HG03025 (cell line): Measurements from ENCODE around the gene MYMK.

Experiments used
- ATAC-seq: cut with Tn5 transposase; IDR thresholded peaks from one replicate; pipeline ENCODE4 v1.9.1; 2021; ENCODE audit warnings: mild to moderate bottlenecking, moderate library complexity; ENCODE audit not compliant: unreplicated experiment, low FRiP score

Gene MYMK

GRCh38 chr9:133536080-133536479, 11.3 kb upstream of the MYMK start:
- ATAC-seq: no peak

DNA sequence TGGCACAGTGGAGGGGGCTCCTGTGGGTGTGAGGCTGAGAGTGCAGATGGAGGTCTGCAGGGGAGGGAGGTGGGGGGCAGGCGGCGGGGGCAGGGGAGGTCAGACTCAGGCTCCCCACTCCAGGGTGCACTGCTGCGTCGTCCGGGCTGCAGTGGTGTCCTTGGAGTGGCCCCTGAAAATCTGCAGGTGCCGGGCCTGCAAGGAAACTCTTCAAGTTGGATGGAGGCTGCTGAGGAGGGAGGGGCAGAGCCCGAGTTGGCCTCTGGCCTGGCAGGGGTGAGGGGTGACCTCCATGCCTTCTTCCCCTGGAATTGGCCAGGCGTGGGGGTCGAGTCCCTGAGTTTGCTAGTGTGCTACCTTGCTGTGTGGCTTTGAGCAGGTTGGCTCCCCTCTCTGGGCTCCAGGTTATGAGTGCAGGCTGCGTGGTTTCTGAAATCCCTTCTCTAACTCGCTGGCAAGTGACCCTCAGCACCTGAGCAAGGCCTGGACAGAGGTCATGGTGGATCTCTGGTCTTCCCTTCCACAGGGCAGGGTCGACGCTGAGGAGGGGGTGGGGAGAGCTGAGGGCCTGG, 10.6 kb upstream of the MYMK start:
- no peak for ATAC-seq

DNA sequence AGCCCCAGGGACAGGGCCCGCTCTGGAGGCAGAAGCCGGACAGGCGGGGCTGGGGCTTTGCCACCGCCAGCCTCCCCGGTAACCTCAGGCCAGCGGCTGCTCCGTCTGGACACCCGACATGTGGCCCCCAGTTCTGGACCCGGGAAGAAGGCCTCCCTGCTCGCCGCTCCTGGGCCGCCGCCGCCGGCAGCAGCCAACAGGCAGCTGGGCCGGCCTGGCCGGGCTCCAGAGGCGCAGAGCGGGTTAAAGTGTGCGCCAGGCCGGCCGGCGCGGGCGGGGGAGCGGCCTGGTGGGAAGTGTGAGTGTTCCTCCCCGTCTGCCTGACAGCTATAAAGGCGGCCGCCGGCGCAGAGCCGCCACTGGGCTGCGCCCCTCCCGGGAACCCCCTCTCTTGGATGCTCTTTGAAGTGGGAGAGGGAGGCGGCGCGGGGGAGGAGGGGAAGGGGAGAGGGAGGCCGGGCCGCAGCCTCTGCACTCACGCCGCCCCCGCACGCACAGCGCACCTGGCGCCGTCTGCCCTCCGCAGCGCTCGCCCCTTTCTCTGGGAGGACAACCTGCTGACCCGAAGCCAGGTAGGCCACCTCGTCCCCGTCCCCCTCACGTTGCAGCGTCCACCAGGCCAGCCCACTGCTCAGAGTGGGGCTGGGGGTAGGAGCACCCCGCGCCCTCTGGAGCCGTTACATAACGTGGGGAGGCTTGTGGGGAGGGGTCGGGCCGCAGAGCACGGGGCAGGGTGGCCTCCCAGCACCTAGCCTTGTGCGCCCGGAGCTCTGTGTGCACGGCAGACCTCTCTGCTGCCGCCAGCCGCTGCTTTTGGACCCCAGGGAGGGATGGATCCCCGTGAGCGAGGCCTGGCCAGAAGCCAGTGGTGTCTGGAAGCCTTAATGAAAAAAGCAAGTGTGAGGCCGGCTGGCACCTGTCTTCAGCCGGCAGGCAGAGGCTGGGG, 9.9 kb upstream of the MYMK start, which contains the start of gene ADAMTSL2:
ADAMTSL2 (plus strand) TSS at position 359 of the 946 bp plus-strand sequence. CDS start 2,009 bp downstream, outside the sequence.
- no peak for ATAC-seq

GRCh38 chr9:133533857-133534256, 9.1 kb upstream of the MYMK start:
- no peak for ATAC-seq

DNA sequence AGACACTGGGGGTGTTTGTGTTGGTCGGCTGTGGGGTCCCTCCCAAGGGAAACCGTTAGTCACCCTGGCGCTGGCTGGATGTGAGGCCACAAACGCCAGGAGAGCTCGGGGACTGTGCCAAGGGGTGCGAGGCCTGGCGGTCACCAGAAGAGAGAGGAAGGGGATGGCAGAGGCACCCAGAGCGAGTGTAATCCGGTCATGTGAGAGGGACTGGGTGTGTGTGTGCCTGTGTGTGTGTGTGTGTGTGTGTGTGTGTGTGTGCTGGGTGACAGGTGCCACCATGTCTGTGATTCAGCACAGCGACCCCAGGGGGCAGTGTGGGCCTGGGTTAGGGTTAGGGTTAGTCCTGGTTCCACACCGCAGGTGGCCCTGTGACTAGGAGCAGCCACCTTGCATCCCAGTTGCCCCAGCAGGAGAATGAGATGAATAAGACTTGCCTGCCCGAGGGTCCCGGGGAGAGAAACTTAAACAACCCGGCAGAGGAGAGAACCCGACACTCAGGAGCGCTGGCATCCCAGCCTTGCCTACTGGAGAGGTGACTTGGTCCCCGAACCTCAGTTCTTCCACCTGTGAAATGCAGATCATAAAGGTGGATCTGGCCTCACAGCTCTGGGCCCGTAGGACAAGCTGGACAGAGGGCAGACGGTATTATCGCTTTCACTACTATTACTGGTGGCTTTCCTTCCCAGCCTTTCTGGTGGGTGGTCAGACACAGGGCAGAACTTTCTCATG, 8.3 kb upstream of the MYMK start:
- ATAC-seq: no peak

DNA sequence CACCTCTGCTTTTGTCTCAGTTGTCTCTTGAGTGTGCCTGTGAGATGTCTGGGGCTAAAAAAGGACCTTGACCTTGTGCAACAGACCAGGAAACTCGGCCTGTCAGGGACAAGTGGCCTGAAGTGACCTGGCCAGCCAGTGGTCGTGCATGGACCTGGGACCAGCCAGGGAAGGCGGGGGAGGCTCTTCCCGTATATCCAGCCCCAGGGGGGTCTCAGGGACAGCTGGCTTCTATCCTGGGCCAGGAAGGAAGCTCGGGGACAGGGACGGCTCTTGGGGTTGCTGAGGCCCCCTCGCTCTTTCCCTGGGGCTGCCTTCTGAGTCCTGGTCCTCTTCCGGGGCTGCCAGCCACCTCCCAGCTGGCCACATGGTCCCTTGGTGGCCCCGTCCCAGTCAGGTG, 6.5 kb upstream of the MYMK start:
- no peak for ATAC-seq

- ATAC-seq: no peak
Observed at GRCh38 chr9:133529874-133530273, 5.1 kb upstream of the MYMK start.

GRCh38 chr9:133529457-133529856, 4.7 kb upstream of the MYMK start:
- no peak for ATAC-seq

GRCh38 chr9:133528876-133529241, 4.1 kb upstream of the MYMK start:
- no peak for ATAC-seq

DNA sequence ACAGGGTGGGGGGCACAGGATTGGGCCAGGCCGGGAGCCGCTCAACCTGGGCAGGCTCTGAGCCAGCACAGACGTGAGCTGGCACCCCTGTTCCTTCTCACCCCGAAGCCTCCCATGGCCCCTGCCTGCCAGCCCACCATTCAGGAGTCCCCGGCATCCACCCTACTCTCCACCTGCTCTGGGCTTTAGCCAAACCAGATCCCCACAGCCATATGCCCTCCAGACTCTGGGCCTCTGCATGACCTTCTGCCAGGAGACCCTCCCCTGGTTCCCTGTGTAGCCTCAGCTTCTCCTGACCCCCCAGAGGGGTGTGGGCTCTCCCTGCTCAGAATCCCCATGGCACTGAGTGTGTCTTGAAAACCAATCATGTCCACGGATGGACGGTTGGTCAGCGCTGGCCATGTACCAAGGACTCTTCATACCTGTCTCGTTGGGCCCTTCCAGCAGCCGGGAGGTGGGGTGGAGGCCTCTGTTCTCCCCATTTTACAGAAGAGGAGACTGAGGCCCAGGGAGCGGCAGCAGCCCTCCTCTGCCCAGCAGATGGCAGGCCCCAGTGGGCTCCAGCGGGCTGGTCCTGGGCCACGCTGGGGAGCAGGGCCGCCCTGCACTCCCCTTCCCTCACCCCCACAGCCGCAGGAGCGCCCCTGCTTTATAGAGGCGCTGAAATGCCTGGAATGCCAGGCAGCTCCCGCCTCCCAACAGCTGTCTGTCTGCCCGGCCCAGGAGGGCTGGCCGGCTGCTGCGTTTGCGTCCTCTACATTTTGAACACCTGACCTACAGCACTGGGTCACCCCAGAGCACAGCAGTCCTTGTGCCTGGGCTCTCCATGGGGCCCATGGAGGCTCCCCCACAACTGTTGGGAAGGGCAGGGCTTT, 3.5 kb upstream of the MYMK start:
- ATAC-seq: no peak

- ATAC-seq: no peak
Observed at GRCh38 chr9:133527444-133527920, 2.7 kb upstream of the MYMK start.

- no peak for ATAC-seq
Observed at GRCh38 chr9:133526721-133527321, 2.1 kb upstream of the MYMK start.

DNA sequence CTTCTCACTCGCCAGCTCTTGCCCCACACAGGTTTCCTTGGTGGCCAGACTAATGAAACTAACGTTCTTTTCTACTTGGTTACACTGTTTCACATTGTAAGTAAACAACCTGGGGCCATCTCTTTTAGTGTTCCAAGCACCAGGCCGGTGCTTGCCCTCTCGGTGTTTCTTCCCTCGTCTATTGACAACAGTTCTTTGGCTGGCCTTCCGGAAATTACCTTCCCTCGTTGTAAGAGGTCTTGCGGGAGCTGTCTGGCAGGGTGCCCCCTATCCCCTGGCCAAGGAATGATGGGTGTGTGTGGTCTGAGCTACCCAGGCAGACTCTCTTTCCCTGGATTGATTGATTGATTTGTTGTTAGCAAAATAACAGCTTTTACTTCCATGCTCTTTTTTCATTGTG, 918 bp upstream of the MYMK start:
- ATAC-seq: no peak

GRCh38 chr9:133524146-133524545, 613 bp downstream of the MYMK start:
- ATAC-seq: no peak

DNA sequence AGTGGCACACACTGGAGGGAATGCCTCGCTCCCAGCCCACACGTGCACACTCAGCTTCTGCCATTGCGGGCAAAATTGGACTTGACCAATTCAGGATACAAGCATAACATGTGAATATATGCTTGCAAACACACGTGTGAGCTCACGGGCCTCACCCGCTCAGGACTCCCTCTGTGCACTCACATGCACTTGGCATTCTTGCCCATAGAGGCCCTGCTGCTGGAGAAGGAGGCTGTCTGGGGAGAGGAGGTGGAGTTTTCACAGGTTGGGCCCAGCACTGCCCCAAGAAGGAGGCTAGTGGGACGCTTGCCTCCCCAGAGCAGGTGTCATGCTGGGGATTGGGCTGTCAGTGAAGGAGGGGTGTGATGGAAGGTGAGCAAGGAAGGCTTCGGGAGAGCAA, 1.7 kb downstream of the MYMK start:
- ATAC-seq: no peak

DNA sequence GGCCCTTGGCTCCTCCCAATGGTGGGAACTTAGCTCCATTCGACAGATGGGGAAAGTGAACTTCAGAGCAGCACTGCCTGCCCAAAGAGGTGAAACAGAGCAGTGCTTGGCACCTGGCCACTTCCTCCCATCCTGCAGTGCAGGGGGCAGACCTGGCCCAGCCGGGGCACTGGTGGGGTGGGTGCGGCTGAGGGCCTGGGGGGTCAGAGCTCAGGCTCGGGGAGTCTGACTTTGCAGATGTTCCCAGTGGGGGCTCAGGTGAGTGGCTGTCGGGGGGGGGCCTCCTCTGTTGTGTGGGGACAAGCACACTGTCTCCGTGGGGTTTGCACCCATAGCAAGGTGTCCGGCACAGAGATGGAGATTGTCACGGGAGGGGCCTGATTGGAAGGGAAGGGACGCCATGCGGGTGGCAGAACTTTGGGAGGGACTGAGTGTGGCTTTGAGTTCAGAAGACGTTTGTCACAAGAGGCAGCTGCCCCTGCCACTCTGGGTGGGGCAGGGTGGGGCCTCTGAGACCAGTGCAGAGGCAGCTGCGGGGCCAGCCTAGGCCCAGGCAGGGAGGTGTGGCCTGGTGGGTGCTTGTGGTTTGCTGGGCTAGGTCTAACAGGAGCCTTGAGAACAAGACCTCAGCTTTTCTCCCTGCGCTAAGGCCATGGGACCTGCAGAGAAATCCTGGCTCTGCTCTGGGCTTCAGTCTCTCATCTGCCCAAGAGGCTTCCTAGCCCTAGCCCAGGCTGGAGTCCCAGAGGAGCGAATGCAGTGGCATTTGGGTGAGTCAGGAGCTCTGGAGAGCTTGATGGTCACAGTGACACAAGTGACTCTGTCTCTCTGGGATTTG, 2.5 kb downstream of the MYMK start:
- no peak for ATAC-seq

- no peak for ATAC-seq
Observed at GRCh38 chr9:133521122-133522072, 3.4 kb downstream of the MYMK start.
